SU-DHL-6 (cell line): ENCODE data around the gene ZNF45.
A peak's percentile ranks its signal among the peaks of the same experiment; 100 is the strongest.

Source experiments
- H2AFZ ChIP-seq: fragments of 200-600 bp; sonication (generic); 2 replicates; pipeline ENCODE4 v1.6.1; 2014; ENCODE audit warnings: low read depth, mild to moderate bottlenecking, moderate library complexity, mixed read lengths, antibody characterized with exemption, low read length; ENCODE audit not compliant: severe bottlenecking
- H3F3A ChIP-seq: fragments of 200-600 bp; shearing (Covaris generic); 2 replicates; pipeline ENCODE4 v1.6.0; 2016; ENCODE audit warnings: antibody characterized with exemption, mild to moderate bottlenecking; ENCODE audit not compliant: insufficient read depth
- H3K27ac ChIP-seq: fragments of 200-600 bp; sonication (generic); 2 replicates; pipeline ENCODE4 v1.5.1; 2016; ENCODE audit warnings: low read depth, mild to moderate bottlenecking, low read length, moderate library complexity, mixed read lengths
- H3K27me3 ChIP-seq: fragments of 200-600 bp; sonication (generic), shearing (Covaris generic); 2 replicates; pipeline ENCODE4 v1.6.0; 2014; ENCODE audit warnings: mild to moderate bottlenecking, low read length
- H3K36me3 ChIP-seq: fragments of 200-600 bp; sonication (generic); 2 replicates; pipeline ENCODE4 v1.6.1; 2014; ENCODE audit warnings: mild to moderate bottlenecking, low read length, mixed read lengths
- H3K4me2 ChIP-seq: fragments of 300-600, 200-600 bp; shearing (Covaris generic), sonication (generic); 2 replicates; pipeline ENCODE4 v1.6.0; 2014; ENCODE audit warnings: low read length, low read depth, mild to moderate bottlenecking; ENCODE audit not compliant: poor library complexity, severe bottlenecking
- H3K4me3 ChIP-seq: fragments of 200-600 bp; sonication (generic); 2 replicates; pipeline ENCODE4 v1.5.1; 2014; ENCODE audit warnings: antibody characterized with exemption, low read length, mild to moderate bottlenecking, mixed read lengths; ENCODE audit not compliant: insufficient read depth, poor library complexity, severe bottlenecking
- H3K79me2 ChIP-seq: fragments of 200-600 bp; sonication (generic); 2 replicates; pipeline ENCODE4 v1.6.1; 2014; ENCODE audit warnings: mild to moderate bottlenecking, low read length, moderate library complexity; ENCODE audit not compliant: insufficient read depth
- H3K9ac ChIP-seq: fragments of 200-600 bp; sonication (generic); 2 replicates; pipeline ENCODE4 v1.7.0; 2014; ENCODE audit warnings: mild to moderate bottlenecking, low read length
- H3K9me2 ChIP-seq: fragments of 200-600 bp; sonication (generic); replicated peaks from 2 replicates; pipeline ENCODE4 v1.6.1; 2014; ENCODE audit warnings: low read length; ENCODE audit not compliant: insufficient read depth
- H3K9me3 ChIP-seq: fragments of 200-600 bp; sonication (generic); 2 replicates; pipeline ENCODE4 v1.6.1; 2014; ENCODE audit warnings: low read length, mixed read lengths; ENCODE audit not compliant: insufficient read depth
- H4K20me1 ChIP-seq: fragments of 200-600 bp; sonication (generic); 2 replicates; pipeline ENCODE4 v1.6.1; 2014; ENCODE audit warnings: low read depth, mild to moderate bottlenecking, antibody characterized with exemption, low read length, moderate library complexity, mixed read lengths
- EZH2phosphoT487 ChIP-seq: fragments of 200-600 bp; sonication (generic), shearing (Covaris generic); conservative IDR thresholded peaks from 2 replicates; pipeline ENCODE4 v1.6.1; 2018; ENCODE audit warnings: mild to moderate bottlenecking, antibody characterized with exemption, low read length, moderate library complexity, mixed read lengths
- TF ChIP-seq, protein P1 (sequence below): fragments of 200-600 bp; sonication (generic); IDR thresholded peaks from one replicate; pipeline ENCODE4 v1.5.1; 2017; ENCODE audit warnings: antibody characterized with exemption, mild to moderate bottlenecking, low read length, moderate library complexity; ENCODE audit not compliant: insufficient read depth, poor library complexity, severe bottlenecking

ZNF45 gene

DNA sequence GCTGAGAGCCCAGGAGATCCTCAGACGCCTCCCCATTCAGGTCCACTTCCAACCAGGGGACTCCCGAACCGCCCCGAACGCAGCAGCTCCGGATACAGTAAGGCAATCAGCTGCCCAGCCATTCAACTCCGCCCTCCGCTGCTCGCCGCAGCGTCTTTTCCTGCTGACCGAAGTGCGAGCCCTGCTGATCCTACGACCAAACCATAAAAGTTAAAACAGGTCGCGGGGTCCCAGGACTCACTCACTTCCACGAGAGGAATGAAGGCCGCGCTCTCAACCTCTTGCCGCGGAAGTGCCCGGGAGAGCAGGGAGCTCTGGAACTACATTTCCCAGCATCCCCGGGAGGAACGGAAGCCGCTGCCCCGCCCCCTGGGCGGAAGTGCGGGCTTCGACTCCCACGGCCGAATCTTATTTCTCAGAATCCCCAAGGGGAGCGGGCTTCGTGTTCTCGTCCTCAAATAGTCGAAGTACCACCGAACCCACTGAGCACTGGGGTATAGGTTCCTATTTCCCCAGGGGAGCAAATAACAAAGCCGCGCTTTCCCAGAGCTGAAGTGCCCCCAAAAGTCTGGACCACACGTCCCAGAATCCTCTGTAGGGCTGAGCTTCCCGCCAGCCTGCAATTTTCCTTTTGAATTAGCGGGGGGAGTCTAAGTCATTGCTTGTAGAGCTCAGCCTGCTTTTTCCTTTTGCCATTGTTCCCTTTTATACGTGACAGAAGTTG lies at the start of gene ZNF45:
TSS of gene ZNF45 (minus strand) at position 298 of the 724 bp plus-strand sequence. CDS start 13,097 bp downstream, outside the sequence.
- H3F3A ChIP-seq: no peaks in the 10 kb centered on the region
- H4K20me1 ChIP-seq: no peaks in the 10 kb centered on the region
- peak within 1 kb of the TSS; percentile 84 for H3K4me2 ChIP-seq
- H3K79me2 ChIP-seq: no peaks in the 10 kb centered on the region; the same call in 1 of the 2 replicates
- peaks cover 6% of the 10 kb centered on the region; the same call in 1 of the 2 replicates for H3K36me3 ChIP-seq
- peak within 1 kb of the TSS; percentile 81 for H3K9ac ChIP-seq
- H3K9me2 ChIP-seq: no peaks in the 10 kb centered on the region
- H3K27ac ChIP-seq: 0 out of 2 replicates have a peak within 1 kb of the TSS, but pooled peaks have one; percentile 27
- peak within 1 kb of the TSS; percentile 90 for H3K4me3 ChIP-seq
- H3K27me3 ChIP-seq: no peaks in the 10 kb centered on the region
- TF ChIP-seq, protein P1, sequence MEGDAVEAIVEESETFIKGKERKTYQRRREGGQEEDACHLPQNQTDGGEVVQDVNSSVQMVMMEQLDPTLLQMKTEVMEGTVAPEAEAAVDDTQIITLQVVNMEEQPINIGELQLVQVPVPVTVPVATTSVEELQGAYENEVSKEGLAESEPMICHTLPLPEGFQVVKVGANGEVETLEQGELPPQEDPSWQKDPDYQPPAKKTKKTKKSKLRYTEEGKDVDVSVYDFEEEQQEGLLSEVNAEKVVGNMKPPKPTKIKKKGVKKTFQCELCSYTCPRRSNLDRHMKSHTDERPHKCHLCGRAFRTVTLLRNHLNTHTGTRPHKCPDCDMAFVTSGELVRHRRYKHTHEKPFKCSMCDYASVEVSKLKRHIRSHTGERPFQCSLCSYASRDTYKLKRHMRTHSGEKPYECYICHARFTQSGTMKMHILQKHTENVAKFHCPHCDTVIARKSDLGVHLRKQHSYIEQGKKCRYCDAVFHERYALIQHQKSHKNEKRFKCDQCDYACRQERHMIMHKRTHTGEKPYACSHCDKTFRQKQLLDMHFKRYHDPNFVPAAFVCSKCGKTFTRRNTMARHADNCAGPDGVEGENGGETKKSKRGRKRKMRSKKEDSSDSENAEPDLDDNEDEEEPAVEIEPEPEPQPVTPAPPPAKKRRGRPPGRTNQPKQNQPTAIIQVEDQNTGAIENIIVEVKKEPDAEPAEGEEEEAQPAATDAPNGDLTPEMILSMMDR: no peak
- no peak for TF ChIP-seq EZH2phosphoT487
- peak within 1 kb of the TSS; percentile 98 for H2AFZ ChIP-seq
- peaks cover 7% of the 10 kb centered on the region for H3K9me3 ChIP-seq

DNA sequence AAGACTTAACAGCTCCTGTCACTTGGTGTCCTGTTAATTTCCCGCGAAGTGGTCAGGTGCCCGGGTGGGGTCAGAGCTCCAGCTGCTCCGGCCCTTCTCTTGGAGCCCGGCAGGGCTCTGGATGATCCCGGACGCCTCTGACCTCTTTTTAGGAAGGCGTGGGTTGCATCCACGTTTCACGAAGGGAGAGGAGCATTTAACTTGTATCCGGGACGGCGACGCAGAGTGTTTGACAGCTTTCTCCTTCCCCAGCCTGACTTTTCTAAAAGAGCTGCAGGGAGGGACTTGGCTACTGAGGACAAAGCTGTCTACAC lies 49.6 kb upstream of the ZNF45 start:
- no peaks in the 10 kb centered on the region for H3K9me2 ChIP-seq
- H3K4me2 ChIP-seq: peak overlapping the region; percentile 47
- H3K27me3 ChIP-seq: no peaks in the 10 kb centered on the region
- no peaks in the 10 kb centered on the region for H4K20me1 ChIP-seq
- H3K9ac ChIP-seq: peak overlapping the region; percentile 42
- no peak for TF ChIP-seq EZH2phosphoT487
- TF ChIP-seq, protein P1: no peak
- H3K79me2 ChIP-seq: no peaks in the 10 kb centered on the region; the same call in 1 of the 2 replicates
- H3K27ac ChIP-seq: no peak overlapping the region
- no peaks in the 10 kb centered on the region for H3K9me3 ChIP-seq
- no peaks in the 10 kb centered on the region for H3K36me3 ChIP-seq
- H2AFZ ChIP-seq: no peak overlapping the region
- no peaks in the 10 kb centered on the region for H3F3A ChIP-seq
- peak overlapping the region; percentile 60 for H3K4me3 ChIP-seq

DNA sequence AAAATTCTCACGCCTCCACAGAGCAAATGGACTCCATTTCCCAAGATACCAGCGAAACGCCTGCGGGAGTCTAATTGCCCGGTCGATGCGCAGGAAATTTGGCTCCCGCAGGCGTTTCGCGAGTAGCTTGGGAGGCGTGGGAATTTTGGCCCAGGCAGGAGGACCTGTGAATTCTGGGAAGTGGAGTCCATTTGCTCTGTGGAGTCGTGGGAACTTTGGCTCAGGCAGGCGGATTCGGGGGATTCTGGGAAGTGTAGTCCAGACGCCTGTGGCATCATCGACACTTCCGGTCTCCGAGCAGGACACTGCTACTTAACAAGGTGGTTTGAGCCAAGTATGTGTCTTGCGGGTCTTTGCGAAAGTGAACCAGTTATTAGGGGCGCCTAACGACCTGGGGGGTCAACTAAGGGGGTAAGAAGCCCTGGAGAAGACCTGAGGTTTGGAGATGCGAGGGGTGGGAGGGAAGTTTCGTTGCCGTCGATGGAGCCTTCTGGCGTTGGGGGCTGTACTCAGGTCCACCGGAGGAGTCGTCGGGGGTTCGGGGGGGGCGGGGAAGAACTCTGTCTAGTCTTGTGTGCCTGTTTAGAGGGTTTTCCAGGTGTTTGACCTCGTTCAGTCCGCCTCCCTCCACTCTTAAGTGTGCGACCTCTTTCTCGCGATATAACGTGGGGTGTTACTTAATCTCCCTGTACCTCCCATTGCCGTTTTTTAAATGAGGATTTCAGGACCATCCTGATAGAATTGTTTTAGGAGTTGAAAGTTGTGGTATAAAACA lies 49.0 kb upstream of the ZNF45 start, which contains the start of gene ZNF155:
TSS of gene ZNF155 (plus strand) at position 277 of the 775 bp plus-strand sequence. CDS start 4,356 bp downstream, outside the sequence.
- Histone ChIP-seq H2AFZ (peak within 1 kb of the TSS; percentile 43), H4K20me1 (no peaks in the 10 kb centered on the region), H3K4me2 (peak within 1 kb of the TSS; percentile 47), H3K27ac (no peak within 1 kb of the TSS), H3F3A (no peaks in the 10 kb centered on the region), H3K79me2 (no peaks in the 10 kb centered on the region; the same call in 1 of the 2 replicates), H3K9me2 (no peaks in the 10 kb centered on the region), H3K9me3 (no peaks in the 10 kb centered on the region), H3K36me3 (no peaks in the 10 kb centered on the region), H3K4me3 (peak within 1 kb of the TSS; percentile 60), H3K27me3 (no peaks in the 10 kb centered on the region), H3K9ac (peak within 1 kb of the TSS; percentile 42)
- TF ChIP-seq, protein P1: no peak
- TF ChIP-seq EZH2phosphoT487: no peak
